K562 (cell line): ENCODE results near the gene GALNS. TPM values are rescaled to one million over a fixed set of nuclear protein-coding genes. Genes with fewer than 3 reads are reported as not detected.
A peak's percentile ranks its signal among the peaks of the same experiment; 100 is the strongest.

Source experiments
- ATAC-seq: fragments of 200-7000 bp; cut with Tn5 transposase; 3 replicates; pipeline ENCODE4 v1.9.1; 2020; ENCODE audit warnings: moderate library complexity
- BruUV-seq: library from RNA; stranded (reverse); fragments of 400-500 nt; replicated peaks from 2 replicates; lab custom pipeline; 2021; lab: Mats Ljungman, UMichigan
- CTCF ChIA-PET: fragments of 300-600 bp; formaldehyde crosslinking; extraction: SDS; loops from one replicate; lab custom pipeline; 2021; ENCODE audit warnings: low intra/inter-chr PET ratio; lab: Yijun Ruan, JAX
- POLR2A ChIA-PET: fragments of 300-600, 350-650 bp; sonication (Branson Sonifier 250); formaldehyde crosslinking; extraction: SDS; loops from one replicate; lab custom pipeline; 2021; ENCODE audit warnings: antibody characterized with exemption, inconsistent platforms; lab: Yijun Ruan, JAX
- DNase-seq, 4 experiments: peaks; one replicate each; pipeline versions ENCODE4 v3.0.0 to v3.0.0-alpha.2; 2011 to 2018; ENCODE audit warnings: low spot score in 3 of 4, mixed read lengths in 3 of 4; ENCODE audit errors: extremely low read depth in 1 of 4
- FAIRE-seq: peaks from 2 replicates; lab custom pipeline; 2011; peaks lifted over from hg19 to GRCh38; lab: Jason Lieb, UNC
- H2AFZ ChIP-seq: 2 replicates; pipeline ENCODE4 v1.6.0; 2011; ENCODE audit warnings: low read depth, low read length, control low read depth, inconsistent platforms
- H3K27ac ChIP-seq: fragments of 200-600 bp; 3 replicates; pipeline ENCODE4 v1.8.0; 2011; ENCODE audit warnings: low read depth, mild to moderate bottlenecking, control low read depth, inconsistent platforms, low read length, moderate library complexity, mixed read lengths; ENCODE audit errors: extremely low read depth
- H3K27me3 ChIP-seq, 2 experiments: fragments of 300-600 bp in 1 of 2; 2 replicates in 1 of 2; 3 replicates in 1 of 2; pipeline versions ENCODE4 v1.6.0 to v1.8.0; 2011; ENCODE audit warnings: inconsistent platforms in 2 of 2, low read length in 2 of 2, mild to moderate bottlenecking in 1 of 2, mixed read lengths in 1 of 2, moderate library complexity in 1 of 2; ENCODE audit not compliant: control insufficient read depth in 2 of 2, insufficient read depth in 2 of 2
- H3K36me3 ChIP-seq: fragments of 300-600 bp; 3 replicates; pipeline ENCODE4 v1.8.0; 2011; ENCODE audit warnings: mild to moderate bottlenecking, low read length, inconsistent platforms; ENCODE audit not compliant: control insufficient read depth, insufficient read depth
- H3K4me1 ChIP-seq, 2 experiments: fragments of 200-600 bp in 1 of 2; replicated peaks in 1 of 2; 2 replicates in 1 of 2; 3 replicates in 1 of 2; pipeline versions ENCODE4 v1.5.1 to v1.8.0; 2011; ENCODE audit warnings: inconsistent platforms in 2 of 2, low read length in 2 of 2, mild to moderate bottlenecking in 1 of 2, mixed read lengths in 1 of 2, moderate library complexity in 1 of 2; ENCODE audit not compliant: control insufficient read depth in 2 of 2, insufficient read depth in 2 of 2
- H3K4me2 ChIP-seq: 2 replicates; pipeline ENCODE4 v1.6.1; 2011; ENCODE audit warnings: low read length, control low read depth, inconsistent platforms, mixed read lengths; ENCODE audit not compliant: insufficient read depth
- H3K4me3 ChIP-seq: fragments of 200-600 bp; sonication (generic), shearing (Covaris generic); 2 replicates; pipeline ENCODE4 v1.5.1; 2016; ENCODE audit warnings: control low read depth, inconsistent platforms
- H3K79me2 ChIP-seq: fragments of 200-600 bp; 3 replicates; pipeline ENCODE4 v1.8.0; 2011; ENCODE audit warnings: low read length, inconsistent platforms; ENCODE audit not compliant: control insufficient read depth, insufficient read depth
- H3K9ac ChIP-seq, 2 experiments: 2 replicates each; pipeline versions ENCODE4 v1.6.0 to v1.6.1; 2011; ENCODE audit warnings: low read depth in 2 of 2, low read length in 2 of 2, control low read depth in 1 of 2, inconsistent platforms in 1 of 2, mild to moderate bottlenecking in 1 of 2, mixed read lengths in 1 of 2; ENCODE audit not compliant: insufficient read depth in 1 of 2
- H3K9me1 ChIP-seq: one replicate; pipeline ENCODE4 v1.6.0; 2011; ENCODE audit warnings: inconsistent platforms, mild to moderate bottlenecking, low read length, moderate library complexity; ENCODE audit not compliant: control insufficient read depth, insufficient read depth
- H3K9me3 ChIP-seq: replicated peaks from 2 replicates; pipeline ENCODE4 v1.5.1; 2011; ENCODE audit warnings: low read depth, low read length, inconsistent platforms; ENCODE audit not compliant: control insufficient read depth, insufficient read depth
- H4K20me1 ChIP-seq: replicated peaks from 2 replicates; pipeline ENCODE4 v1.6.1; 2011; ENCODE audit warnings: low read length, inconsistent platforms, mixed read lengths; ENCODE audit not compliant: control insufficient read depth, insufficient read depth
- CTCF ChIP-seq, 3 experiments: IDR thresholded peaks in 2 of 3; conservative IDR thresholded peaks in 1 of 3; 2 replicates each; pipeline ENCODE4 v1.5.1; 2011 to 2012; ENCODE audit warnings: low read length in 3 of 3, mild to moderate bottlenecking in 3 of 3, control low read depth in 2 of 3, improper control_type of control experiment in 1 of 3, inconsistent platforms in 1 of 3, low read depth in 1 of 3, mixed read lengths in 1 of 3, moderate library complexity in 1 of 3; ENCODE audit not compliant: insufficient read depth in 2 of 3
- EP400 ChIP-seq: fragments of 450-650 bp; IDR thresholded peaks from 2 replicates; pipeline ENCODE4 v1.6.1; 2017; ENCODE audit warnings: antibody characterized with exemption, mild to moderate bottlenecking, moderate library complexity
- ID3 ChIP-seq, 2 experiments: fragments of 250-450 bp in 1 of 2; fragments of 450-650 bp in 1 of 2; sonication (Bioruptor Pico) in 1 of 2; IDR thresholded peaks; 2 replicates each; pipeline versions ENCODE4 v1.6.1 to v1.8.0; 2016 to 2021; ENCODE audit warnings: mild to moderate bottlenecking in 2 of 2, moderate library complexity in 2 of 2, missing compliant biosample characterization in 1 of 2, missing genetic modification characterization in 1 of 2
- ILK ChIP-seq: fragments of 450-650 bp; IDR thresholded peaks from 2 replicates; pipeline ENCODE4 v1.6.1; 2016; ENCODE audit warnings: missing genetic modification characterization, low read depth, mild to moderate bottlenecking, missing compliant biosample characterization, moderate library complexity, borderline replicate concordance
- POLR2G ChIP-seq: fragments of 200-400 bp; formaldehyde crosslinking; IDR thresholded peaks from 2 replicates; pipeline ENCODE4 v1.6.1; 2017; ENCODE audit warnings: low read depth, mild to moderate bottlenecking, antibody characterized with exemption, low read length, moderate library complexity
- ZEB2 ChIP-seq: fragments of 450-650 bp; IDR thresholded peaks from 2 replicates; pipeline ENCODE4 v1.6.1; 2016
- WGBS: fragments of 100-300 bp; shearing (Covaris generic); methylation state at CpG from one replicate; pipeline ENCODE4 v1.1.6; 2016; ENCODE audit warnings: low coverage, mixed read lengths; ENCODE audit not compliant: insufficient coverage; ENCODE audit errors: missing lambda C conversion rate; 5-methylcytosine and 5-hydroxymethylcytosine counted together
- in situ Hi-C: fragments of 300-500 bp; cut with MboI; formaldehyde crosslinking; loops from 4 replicates; pipeline ENCODE4 v1.15.0; 2018; ENCODE audit warnings: inconsistent platforms, mixed read lengths
- intact Hi-C: fragments of 100-400 bp; cut with micrococcal nuclease; formaldehyde crosslinking; loops from 2 replicates; pipeline ENCODE4 v1.14.2; 2022
- polyA plus RNA-seq, 8 experiments: library from polyadenylated mRNA; depleted of rRNA in 4 of 8; stranded (reverse) in 5 of 8; unstranded in 3 of 8; fragments of >200 nt; fragmentation: Nextera tagmentation in 2 of 8; fragmentation: Illumina TruSeq in 1 of 8; extraction: Ambion mirVana in 2 of 8; extraction: Trizol in 1 of 8; gene quantifications; 2 replicates each; pipeline versions ENCODE4 v1.2.1 to v1.2.3, GENCODE V29; 2011 to 2014; ENCODE audit warnings: inconsistent platforms in 1 of 8, missing spikeins in 1 of 8
- total RNA-seq, 7 experiments: library from RNA; depleted of rRNA in 6 of 7; stranded (reverse); fragments of >200 nt in 6 of 7; fragmentation: Illumina TruSeq in 2 of 7; extraction: Trizol in 2 of 7; gene quantifications; 2 replicates each; pipeline versions ENCODE4 v1.2.1 to v1.2.3, GENCODE V29; 2011 to 2021; ENCODE audit warnings: low replicate concordance in 1 of 7

Gene GALNS
- total and polyA plus RNA-seq, 9 of the 15 experiments (the other 6 are each of a cell fraction or from before 2014, with no cell fraction given) = 0.38 to 13.2 (median 4.3) TPM

GRCh38 chr16:88822281-88823040 is 34.3 kb downstream of the GALNS start (continued):
- TF ChIP-seq ID3 (CRISPR knock-in tag; IDR thresholded peaks at IDR 0.05) (no peak), ID3 (tag; IDR thresholded peaks at IDR 0.05) (no peak), ILK (tag) (no peak), EP400 (no peak)

- intact Hi-C loops = no loop called here
- no peaks in the 10 kb centered on the region for H3K27me3 ChIP-seq
- DNase-seq (no peak), ATAC-seq (peak; percentile 54)
- CTCF ChIA-PET = no interaction called here
- WGBS = 61% methylated on average over 17 of the region's 22 CpGs
- BruUV-seq = no TSS peak
- H4K20me1 ChIP-seq = no peaks in the 10 kb centered on the region
- no peak overlapping the region for H3K27ac ChIP-seq
- H3K9me1 ChIP-seq = no peaks in the 10 kb centered on the region
- 0 out of 2 replicates have a peak, but pooled peaks have one; percentile 4 for TF ChIP-seq POLR2G
- peak; percentile 16 to 27 (median 18); a peak in 3 of 6 replicates for TF ChIP-seq CTCF (IDR thresholded peaks at IDR 0.05 in 2 of 3, conservative IDR thresholded peaks at IDR 0.05 in 1 of 3; ENCODE audit: insufficient read depth in 2 of 3, low read depth in 1 of 3, low read length in 3 of 3)
- no peak for TF ChIP-seq ZEB2
- TF ChIP-seq, all 486 proteins: peak for 2
- Histone ChIP-seq H3K9me3 (no peaks in the 10 kb centered on the region), H3K4me2 (no peak overlapping the region), H3K36me3 (no peaks in the 10 kb centered on the region), H3K4me1 (peaks cover 0 to 52% of the 10 kb centered on the region in 2 experiments; a peak in 2 of 5 replicates), H3K4me3 (no peak overlapping the region), H3K79me2 (no peaks in the 10 kb centered on the region), H2AFZ (no peak overlapping the region), H3K9ac (no peak overlapping the region)
- no peak for FAIRE-seq
- in situ Hi-C loops = no loop called here
- POLR2A ChIA-PET = interaction anchor here (1.2 kb wide), 1 partner anchor 9 kb away, joined by 6 read pairs; no protein-coding TSS in a partner anchor
Observed at GRCh38 chr16:88821168-88821850, 35.4 kb downstream of the GALNS start.
